ENCODE results near the gene DYRK2. TPM values are rescaled to one million over a fixed set of nuclear protein-coding genes. Genes with fewer than 3 reads are reported as not detected.
A peak's percentile ranks its signal among the peaks of the same experiment; 100 is the strongest.

Gene DYRK2
- 10 to 100 TPM; 27.4 to 42.8 (median 38.7) TPM for total RNA-seq
- 1 to 10 TPM; 5.0 to 7.3 (median 5.1) TPM for polyA plus RNA-seq
- long read RNA-seq, donor 1, full-length matches to known transcripts = 5 of 5 reads
- long read RNA-seq, donor 1, partial matches to known transcripts = 0 of 5 reads
- long read RNA-seq, donor 1, other reads (novel, unspliced or antisense) = 0 of 5 reads
- long read RNA-seq, donor 2, full-length matches to known transcripts = 9 of 9 reads
- long read RNA-seq, donor 2, partial matches to known transcripts = 0 of 9 reads
- long read RNA-seq, donor 2, other reads (novel, unspliced or antisense) = 0 of 9 reads

DNA sequence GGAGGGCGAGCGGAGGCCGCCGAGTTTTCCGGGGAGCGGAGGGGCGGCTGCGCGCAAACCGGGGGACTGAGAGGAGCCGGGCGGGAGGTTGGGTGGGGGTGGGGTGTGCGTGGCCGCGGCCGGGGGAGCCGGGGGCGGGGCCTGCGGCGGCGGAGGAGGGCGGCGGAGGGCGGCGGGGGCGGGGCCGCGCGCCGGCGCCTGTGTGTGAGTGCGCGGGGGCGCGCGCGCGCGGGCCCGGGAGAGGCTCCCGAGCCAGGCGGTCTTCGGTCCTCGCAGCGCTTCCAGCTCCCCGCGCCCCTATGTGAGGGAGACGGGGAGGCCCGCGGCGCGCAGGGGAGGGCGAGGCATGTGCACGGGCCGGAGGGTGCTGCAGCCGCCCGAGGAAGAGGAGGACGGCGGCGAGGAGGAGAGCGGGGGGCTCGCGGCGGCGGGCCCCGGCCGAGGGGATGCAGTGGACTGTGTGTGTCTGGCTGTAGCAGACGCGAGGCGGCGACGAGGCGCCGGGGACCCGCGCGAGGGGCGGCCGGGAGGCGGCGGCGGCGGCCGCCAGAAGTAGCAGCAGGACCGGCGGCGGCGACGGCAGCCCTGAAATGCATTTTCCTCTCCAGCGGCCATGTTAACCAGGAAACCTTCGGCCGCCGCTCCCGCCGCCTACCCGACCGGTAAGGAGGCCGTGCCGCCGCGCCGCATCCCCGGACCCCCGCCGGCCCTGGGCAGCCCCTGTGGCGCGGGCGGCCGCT lies at the start of gene DYRK2:
Gene DYRK2 (plus strand): TSS at position 225 of the 740 bp plus-strand sequence. CDS start 389 bp downstream, at position 614.
- intact Hi-C loops (cut with DNase I; ENCODE audit: low total_unique reads) = no loop called here

DNA sequence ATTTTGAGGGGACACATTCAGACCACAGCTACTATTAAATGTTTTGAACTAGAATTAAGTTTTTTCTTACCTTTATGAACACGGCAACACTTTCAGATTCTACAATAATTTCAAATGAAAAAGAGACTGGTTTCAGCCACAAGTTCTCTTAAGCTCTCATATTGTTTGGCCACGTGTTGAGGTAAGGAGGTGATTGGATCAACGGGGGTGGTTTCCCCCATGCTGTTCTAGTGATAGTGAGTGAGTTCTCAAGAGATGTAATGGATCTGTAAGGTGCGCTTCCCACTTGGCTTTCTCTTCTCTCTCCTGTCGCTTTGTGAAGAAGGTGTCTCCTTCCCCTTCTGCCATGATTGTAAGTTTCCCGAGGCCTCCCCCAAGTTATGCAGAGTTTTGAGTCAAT lies 48.9 kb upstream of the DYRK2 start:
- TF ChIP-seq POLR2A (IDR thresholded peaks at IDR 0.05) (no peak), CTCF (IDR thresholded peaks at IDR 0.05 in 8 of 11, conservative IDR thresholded peaks at IDR 0.05 in 3 of 11) (no peak), POLR2AphosphoS5 (IDR thresholded peaks at IDR 0.05) (no peak)
- Histone ChIP-seq H3K4me3 (no peak overlapping the region), H3K4me1 (no peaks in the 10 kb centered on the region), H3K27ac (no peak overlapping the region), H3K9me3 (peaks cover 0 to 4% (median 0%) of the 10 kb centered on the region in 8 donors), H3K36me3 (no peaks in the 10 kb centered on the region), H3K27me3 (replicated peaks in 1 of 7) (no peaks in the 10 kb centered on the region)
- intact Hi-C loops (cut with DNase I; ENCODE audit: low total_unique reads) = no loop called here
- no peak for DNase-seq
- WGBS, 5 donors = 80 to 93% (median 85%) methylated on average over 6 of the region's 6 CpGs

More for the DNA sequence above, at the start of gene DYRK2:
- WGBS, 5 donors = 0 to 1% (median 0%) methylated on average over 38 to 106 of the region's 109 CpGs
- Histone ChIP-seq H3K4me1 (peaks cover 21 to 60% (median 45%) of the 10 kb centered on the region in 6 donors), H3K27ac (peak within 1 kb of the TSS; percentile 85 to 97 (median 96)), H3K9me3 (no peaks in the 10 kb centered on the region), H3K36me3 (no peaks in the 10 kb centered on the region), H3K4me3 (peak within 1 kb of the TSS; percentile 85 to 99 (median 90)), H3K27me3 (replicated peaks in 1 of 7) (no peaks in the 10 kb centered on the region)
- peak; percentile 94 for DNase-seq
- peak in 2 of 3 donors; percentile 14 to 83 for TF ChIP-seq POLR2A (IDR thresholded peaks at IDR 0.05)
- TF ChIP-seq CTCF (IDR thresholded peaks at IDR 0.05 in 8 of 11, conservative IDR thresholded peaks at IDR 0.05 in 3 of 11) = peak in 2 of 11 experiments; percentile 15 to 35
- peak; percentile 94 to 95 (median 94) for TF ChIP-seq POLR2AphosphoS5 (IDR thresholded peaks at IDR 0.05)

GRCh38 chr12:67601126-67601525 lies 47.4 kb upstream of the DYRK2 start:
- Histone ChIP-seq H3K27ac (no peak overlapping the region), H3K4me3 (no peak overlapping the region), H3K36me3 (no peaks in the 10 kb centered on the region), H3K27me3 (replicated peaks in 1 of 7) (no peaks in the 10 kb centered on the region), H3K4me1 (no peaks in the 10 kb centered on the region), H3K9me3 (peaks cover 0 to 4% (median 0%) of the 10 kb centered on the region in 8 donors)
- WGBS, 5 donors = 87 to 98% (median 94%) methylated on average over 1 of the region's 1 CpG
- TF ChIP-seq POLR2A (IDR thresholded peaks at IDR 0.05) (no peak), POLR2AphosphoS5 (IDR thresholded peaks at IDR 0.05) (no peak), CTCF (IDR thresholded peaks at IDR 0.05 in 8 of 11, conservative IDR thresholded peaks at IDR 0.05 in 3 of 11) (no peak)
- intact Hi-C loops (cut with DNase I; ENCODE audit: low total_unique reads) = no loop called here
- DNase-seq = no peak
